Endothelial cell of umbilical vein (primary cell): ENCODE measurements around the gene YEATS4. TPM values are rescaled to one million over a fixed set of nuclear protein-coding genes. Genes with fewer than 3 reads are reported as not detected.

Experiments
- BruUV-seq: library from RNA; stranded (reverse); fragments of 400-500 nt; replicated peaks from 2 replicates; lab custom pipeline; 2021; lab: Mats Ljungman, UMichigan
- CTCF ChIA-PET: fragments of 300-600, 350-600 bp; sonication (Branson Sonifier 250); formaldehyde crosslinking; loops from one replicate; lab custom pipeline; 2021; ENCODE audit warnings: antibody characterized with exemption, inconsistent platforms; lab: Charles Lee
- POLR2A ChIA-PET: fragments of 300-600, 350-600 bp; sonication (Branson Sonifier 250); formaldehyde crosslinking; loops from one replicate; lab custom pipeline; 2021; ENCODE audit warnings: antibody characterized with exemption, inconsistent platforms; lab: Charles Lee
- DNase-seq: peaks from one replicate; pipeline ENCODE4 v3.0.0-alpha.2; 2011; ENCODE audit warnings: low read depth, low spot score
- FAIRE-seq: peaks from 2 replicates; lab custom pipeline; 2011; peaks lifted over from hg19 to GRCh38; lab: Jason Lieb, UNC
- H2AFZ ChIP-seq: 2 replicates; pipeline ENCODE4 v1.6.0; 2012; ENCODE audit warnings: low read depth, low read length, control low read depth, inconsistent platforms
- H3K27ac ChIP-seq: 2 replicates; pipeline ENCODE4 v1.5.1; 2011; ENCODE audit warnings: low read depth, mild to moderate bottlenecking, control low read depth, low read length, moderate library complexity; ENCODE audit not compliant: insufficient read depth
- H3K27me3 ChIP-seq, 2 experiments: 2 replicates each; pipeline versions ENCODE4 v1.6.0 to v1.6.1; 2011; ENCODE audit warnings: low read length in 2 of 2, mixed read lengths in 1 of 2; ENCODE audit not compliant: control insufficient read depth in 2 of 2, insufficient read depth in 2 of 2
- H3K36me3 ChIP-seq, 2 experiments: 2 replicates in 1 of 2; 3 replicates in 1 of 2; pipeline ENCODE4 v1.5.1; 2011; ENCODE audit warnings: low read length in 2 of 2, mild to moderate bottlenecking in 1 of 2, moderate library complexity in 1 of 2; ENCODE audit not compliant: control insufficient read depth in 2 of 2, insufficient read depth in 2 of 2; ENCODE audit errors: extremely low read depth in 1 of 2
- H3K4me1 ChIP-seq: 3 replicates; pipeline ENCODE4 v1.5.1; 2011; ENCODE audit warnings: mild to moderate bottlenecking, low read length; ENCODE audit not compliant: control insufficient read depth, insufficient read depth; ENCODE audit errors: extremely low read depth
- H3K4me2 ChIP-seq: 2 replicates; pipeline ENCODE4 v1.6.1; 2011; ENCODE audit warnings: low read length, control low read depth, mixed read lengths; ENCODE audit not compliant: insufficient read depth
- H3K4me3 ChIP-seq, 3 experiments: fragments of 200-600 bp in 1 of 3; sonication (generic), shearing (Covaris generic) in 1 of 3; replicated peaks in 1 of 3; 2 replicates each; pipeline ENCODE4 v1.5.1; 2011 to 2016; ENCODE audit warnings: control low read depth in 3 of 3, low read length in 3 of 3, mild to moderate bottlenecking in 2 of 3, inconsistent platforms in 1 of 3, low read depth in 1 of 3, moderate library complexity in 1 of 3; ENCODE audit not compliant: insufficient read depth in 1 of 3
- H3K79me2 ChIP-seq: 2 replicates; pipeline ENCODE4 v1.6.0; 2012; ENCODE audit warnings: low read length, inconsistent platforms; ENCODE audit not compliant: control insufficient read depth, insufficient read depth
- H3K9ac ChIP-seq: replicated peaks from 2 replicates; pipeline ENCODE3; 2011; ENCODE audit warnings: low read length, control low read depth; ENCODE audit not compliant: insufficient read depth; ENCODE audit errors: extremely low read depth
- H3K9me1 ChIP-seq: replicated peaks from 3 replicates; pipeline ENCODE4 v1.6.0; 2011; ENCODE audit warnings: mild to moderate bottlenecking, low read length; ENCODE audit not compliant: control insufficient read depth, insufficient read depth; ENCODE audit errors: extremely low read depth
- H3K9me3 ChIP-seq: replicated peaks from 2 replicates; pipeline ENCODE4 v1.5.1; 2012; ENCODE audit warnings: low read length, inconsistent platforms; ENCODE audit not compliant: control insufficient read depth, insufficient read depth
- H4K20me1 ChIP-seq: replicated peaks from 2 replicates; pipeline ENCODE3; 2011; ENCODE audit warnings: mild to moderate bottlenecking, low read length; ENCODE audit not compliant: control insufficient read depth, insufficient read depth; ENCODE audit errors: extremely low read depth
- EZH2 ChIP-seq: IDR thresholded peaks from 2 replicates; pipeline ENCODE4 v1.6.1; 2012; ENCODE audit warnings: borderline replicate concordance, low read depth, mild to moderate bottlenecking, moderate library complexity, low read length, inconsistent platforms; ENCODE audit not compliant: severe bottlenecking
- FOS ChIP-seq: IDR thresholded peaks from 2 replicates; pipeline ENCODE4 v1.6.1; 2011; ENCODE audit warnings: mild to moderate bottlenecking, low read length, moderate library complexity, borderline replicate concordance; ENCODE audit not compliant: insufficient read depth
- GATA2 ChIP-seq: IDR thresholded peaks from 2 replicates; pipeline ENCODE4 v1.7.0; 2011; ENCODE audit warnings: low read depth, mild to moderate bottlenecking, moderate library complexity, mixed read lengths, low read length; ENCODE audit not compliant: insufficient read length, insufficient read depth
- JUN ChIP-seq: IDR thresholded peaks from 2 replicates; pipeline ENCODE4 v1.6.1; 2011; ENCODE audit warnings: borderline replicate concordance, low read depth; ENCODE audit not compliant: insufficient read length, insufficient read depth
- MYC ChIP-seq: IDR thresholded peaks from one replicate; pipeline ENCODE4 v1.6.1; 2011; ENCODE audit warnings: mild to moderate bottlenecking, low read depth, low read length
- POLR2A ChIP-seq: IDR thresholded peaks from 2 replicates; pipeline ENCODE4 v1.6.1; 2012; ENCODE audit warnings: low read depth, mild to moderate bottlenecking, control low read depth, low read length
- POLR2AphosphoS5 ChIP-seq: IDR thresholded peaks from 2 replicates; pipeline ENCODE4 v1.6.1; 2012; ENCODE audit warnings: low read depth, mild to moderate bottlenecking, control low read depth, low read length, moderate library complexity; ENCODE audit not compliant: insufficient read depth
- dilution Hi-C: fragments of 300-500 bp; cut with MboI; formaldehyde crosslinking; loops from one replicate; pipeline ENCODE4 v1.15.0; 2019; ENCODE audit warnings: low sequenced_read_pairs; ENCODE audit not compliant: extremely low pct_ligation_motif_present
- intact Hi-C: fragments of 100-400 bp; cut with micrococcal nuclease; formaldehyde crosslinking; loops from one replicate; pipeline ENCODE4 v1.10.0; 2022
- polyA plus RNA-seq, 4 experiments: library from polyadenylated mRNA; depleted of rRNA in 3 of 4; stranded (reverse) in 3 of 4; unstranded in 1 of 4; fragments of >200 nt; gene quantifications; 2 replicates each; pipeline versions ENCODE4 v1.2.1 to v1.2.3, GENCODE V29; 2011 to 2012; ENCODE audit warnings: missing spikeins in 1 of 4
- total RNA-seq: library from RNA; stranded (reverse); gene quantifications from 2 replicates; pipeline ENCODE4 v1.2.3, GENCODE V29; 2021
- TF ChIP-seq, protein P1 (sequence below): IDR thresholded peaks from 2 replicates; pipeline ENCODE4 v1.6.1; 2011; ENCODE audit not compliant: insufficient read depth, insufficient read length
- TF ChIP-seq, protein P2 (sequence below), 2 donors: IDR thresholded peaks; 1 replicate in 1 of 2; 2 replicates in 1 of 2; pipeline ENCODE4 v1.5.1; 2011; ENCODE audit warnings: low read length in 2 of 2, mild to moderate bottlenecking in 2 of 2, moderate library complexity in 2 of 2, control low read depth in 1 of 2, inconsistent platforms in 1 of 2, low read depth in 1 of 2; ENCODE audit not compliant: insufficient read depth in 1 of 2; ENCODE audit errors: extremely low read depth in 1 of 2

The YEATS4 gene
- total and polyA plus RNA-seq, 2 donors (not counting 3 experiments of a cell fraction or from before 2014, with no cell fraction given): 13.6 to 16.7 TPM

DNA sequence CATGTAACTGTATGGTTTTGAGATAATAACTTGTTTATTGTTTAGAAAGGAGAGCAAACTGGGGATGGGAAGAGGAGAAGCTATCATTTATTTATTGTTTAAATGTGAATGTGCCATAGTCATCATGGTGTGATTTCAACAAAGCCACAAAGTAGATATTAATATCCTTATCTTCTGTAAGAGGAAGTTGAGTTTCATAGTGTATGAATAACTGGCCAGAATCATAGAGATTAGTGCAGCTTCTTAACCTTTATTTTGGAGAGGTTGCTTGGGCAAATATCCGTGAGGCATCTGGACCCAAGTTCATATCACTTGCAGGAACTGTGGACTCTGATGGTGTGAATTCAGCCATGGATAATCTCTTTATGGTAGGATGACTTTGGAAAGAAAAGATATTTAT, 38.2 kb upstream of the YEATS4 start:
- Histone ChIP-seq H3K27ac (no peak overlapping the region), H3K27me3 (peaks cover 7 to 11% of the 10 kb centered on the region in 2 experiments), H3K4me1 (no peaks in the 10 kb centered on the region), H3K4me2 (no peak overlapping the region), H3K9me3 (no peaks in the 10 kb centered on the region), H3K36me3 (no peaks in the 10 kb centered on the region), H4K20me1 (no peaks in the 10 kb centered on the region), H3K79me2 (no peaks in the 10 kb centered on the region), H3K9me1 (no peaks in the 10 kb centered on the region), H3K9ac (no peak overlapping the region), H3K4me3 (no peak overlapping the region), H2AFZ (no peak overlapping the region)
- DNase-seq: no peak
- dilution Hi-C loops (no loop called here), intact Hi-C loops (no loop called here)
- FAIRE-seq: no peak
- TF ChIP-seq EZH2 (no peak), GATA2 (no peak), POLR2A (no peak), MYC (no peak), FOS (no peak), POLR2AphosphoS5 (no peak), JUN (no peak)
- TF ChIP-seq, protein P1, sequence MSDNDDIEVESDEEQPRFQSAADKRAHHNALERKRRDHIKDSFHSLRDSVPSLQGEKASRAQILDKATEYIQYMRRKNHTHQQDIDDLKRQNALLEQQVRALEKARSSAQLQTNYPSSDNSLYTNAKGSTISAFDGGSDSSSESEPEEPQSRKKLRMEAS: no peak
- TF ChIP-seq, protein P2, sequence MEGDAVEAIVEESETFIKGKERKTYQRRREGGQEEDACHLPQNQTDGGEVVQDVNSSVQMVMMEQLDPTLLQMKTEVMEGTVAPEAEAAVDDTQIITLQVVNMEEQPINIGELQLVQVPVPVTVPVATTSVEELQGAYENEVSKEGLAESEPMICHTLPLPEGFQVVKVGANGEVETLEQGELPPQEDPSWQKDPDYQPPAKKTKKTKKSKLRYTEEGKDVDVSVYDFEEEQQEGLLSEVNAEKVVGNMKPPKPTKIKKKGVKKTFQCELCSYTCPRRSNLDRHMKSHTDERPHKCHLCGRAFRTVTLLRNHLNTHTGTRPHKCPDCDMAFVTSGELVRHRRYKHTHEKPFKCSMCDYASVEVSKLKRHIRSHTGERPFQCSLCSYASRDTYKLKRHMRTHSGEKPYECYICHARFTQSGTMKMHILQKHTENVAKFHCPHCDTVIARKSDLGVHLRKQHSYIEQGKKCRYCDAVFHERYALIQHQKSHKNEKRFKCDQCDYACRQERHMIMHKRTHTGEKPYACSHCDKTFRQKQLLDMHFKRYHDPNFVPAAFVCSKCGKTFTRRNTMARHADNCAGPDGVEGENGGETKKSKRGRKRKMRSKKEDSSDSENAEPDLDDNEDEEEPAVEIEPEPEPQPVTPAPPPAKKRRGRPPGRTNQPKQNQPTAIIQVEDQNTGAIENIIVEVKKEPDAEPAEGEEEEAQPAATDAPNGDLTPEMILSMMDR (IDR thresholded peaks at IDR 0.05; ENCODE audit: extremely low read depth in 1 of 2, insufficient read depth in 1 of 2, low read depth in 1 of 2, low read length in 2 of 2): no peak
- no TSS peak for BruUV-seq
- CTCF ChIA-PET: interaction anchor here (1.5 kb wide), 1 partner anchor 30 kb away, joined by 4 read pairs; no protein-coding TSS in a partner anchor
- POLR2A ChIA-PET: no interaction called here
